GM23338 (cell line): Measurements from ENCODE around the gene RNLS. TPM values are rescaled to one million over a fixed set of nuclear protein-coding genes. Genes with fewer than 3 reads are reported as not detected.

Experiments used
- ATAC-seq: fragments of 200-7000 bp; cut with Tn5 transposase; 3 replicates; pipeline ENCODE4 v1.9.1; 2020
- DNase-seq: peaks from one replicate; pipeline ENCODE4 v3.0.0-alpha.2; 2015; ENCODE audit warnings: low spot score
- H2AFZ ChIP-seq: fragments of 200-600 bp; sonication (generic); 2 replicates; pipeline ENCODE4 v1.8.0; 2016; ENCODE audit warnings: antibody characterized with exemption, mild to moderate bottlenecking, moderate library complexity
- H3F3A ChIP-seq: fragments of 200-600 bp; sonication (generic); replicated peaks from 2 replicates; pipeline ENCODE4 v1.8.0; 2017; ENCODE audit warnings: antibody characterized with exemption, mixed run types, low read depth
- H3K27ac ChIP-seq: fragments of 200-600 bp; sonication (generic); 2 replicates; pipeline ENCODE4 v1.6.1; 2016; ENCODE audit warnings: low read depth
- H3K27me3 ChIP-seq: fragments of 200-600 bp; sonication (generic); 2 replicates; pipeline ENCODE4 v1.8.0; 2016; ENCODE audit warnings: mild to moderate bottlenecking, mixed run types, moderate library complexity; ENCODE audit not compliant: insufficient read depth
- H3K36me3 ChIP-seq: fragments of 200-600 bp; sonication (generic); 2 replicates; pipeline ENCODE4 v1.8.0; 2016; ENCODE audit warnings: mild to moderate bottlenecking; ENCODE audit not compliant: insufficient read depth
- H3K4me1 ChIP-seq: fragments of 200-600 bp; sonication (generic); 2 replicates; pipeline ENCODE4 v1.8.0; 2016; ENCODE audit warnings: mild to moderate bottlenecking, moderate library complexity; ENCODE audit not compliant: insufficient read depth
- H3K4me2 ChIP-seq: fragments of 200-600 bp; sonication (generic); 2 replicates; pipeline ENCODE4 v1.7.1; 2017; ENCODE audit warnings: mixed run types
- H3K4me3 ChIP-seq: fragments of 200-600 bp; sonication (generic); 2 replicates; pipeline ENCODE4 v1.6.1; 2016; ENCODE audit warnings: mixed run types
- H3K79me2 ChIP-seq: fragments of 200-600 bp; sonication (generic); replicated peaks from 2 replicates; pipeline ENCODE4 v1.8.0; 2017; ENCODE audit warnings: mild to moderate bottlenecking; ENCODE audit not compliant: insufficient read depth
- H3K9me2 ChIP-seq: fragments of 200-600 bp; sonication (generic); 2 replicates; pipeline ENCODE4 v1.8.0; 2017; ENCODE audit not compliant: insufficient read depth
- H4K20me1 ChIP-seq: fragments of 200-600 bp; sonication (generic); replicated peaks from 2 replicates; pipeline ENCODE4 v1.8.0; 2017; ENCODE audit warnings: mild to moderate bottlenecking; ENCODE audit not compliant: insufficient read depth
- H3K27ac Mint-ChIP-seq: 2 replicates; pipeline ENCODE4 v1.8.0; 2020; ENCODE audit warnings: inconsistent platforms, mild to moderate bottlenecking, moderate library complexity, mixed read lengths
- H3K27me3 Mint-ChIP-seq: 3 replicates; pipeline ENCODE4 v1.8.0; 2022; ENCODE audit warnings: low read depth, mild to moderate bottlenecking, moderate library complexity, mixed read lengths, inconsistent platforms; ENCODE audit not compliant: insufficient read depth, poor library complexity
- H3K36me3 Mint-ChIP-seq: 3 replicates; pipeline ENCODE4 v1.8.0; 2021; ENCODE audit warnings: low read depth, mild to moderate bottlenecking, inconsistent platforms, moderate library complexity, mixed read lengths
- H3K4me1 Mint-ChIP-seq: 3 replicates; pipeline ENCODE4 v1.8.0; 2020; ENCODE audit warnings: mild to moderate bottlenecking, inconsistent platforms, mixed read lengths
- H3K4me3 Mint-ChIP-seq: 3 replicates; pipeline ENCODE4 v1.8.0; 2021; ENCODE audit warnings: moderate library complexity, mild to moderate bottlenecking, inconsistent platforms, mixed read lengths
- H3K9me3 Mint-ChIP-seq: 3 replicates; pipeline ENCODE4 v1.8.0; 2020; ENCODE audit warnings: moderate library complexity, mild to moderate bottlenecking, inconsistent platforms, mixed read lengths
- CTCF ChIP-seq, 2 experiments: fragments of 200-600 bp in 1 of 2; sonication (generic) in 1 of 2; conservative IDR thresholded peaks; 2 replicates each; pipeline versions ENCODE4 v1.5.1 to v1.6.1; 2016 to 2017; ENCODE audit warnings: antibody characterized with exemption in 2 of 2, low read depth in 2 of 2, mild to moderate bottlenecking in 2 of 2, moderate library complexity in 1 of 2
- EZH2 ChIP-seq: fragments of 200-600 bp; sonication (generic); IDR thresholded peaks from one replicate; pipeline ENCODE4 v1.8.0; 2017; ENCODE audit warnings: antibody characterized with exemption, mild to moderate bottlenecking, low read depth; ENCODE audit not compliant: unreplicated experiment
- EZH2phosphoT487 ChIP-seq: fragments of 200-600 bp; sonication (generic); IDR thresholded peaks from one replicate; pipeline ENCODE4 v1.8.1; 2018; ENCODE audit warnings: antibody characterized with exemption; ENCODE audit not compliant: unreplicated experiment
- JUNB ChIP-seq: IDR thresholded peaks from one replicate; pipeline ENCODE4 v1.6.1; 2016; ENCODE audit warnings: antibody characterized with exemption; ENCODE audit not compliant: unreplicated experiment
- REST ChIP-seq: IDR thresholded peaks from one replicate; pipeline ENCODE4 v1.6.1; 2018; ENCODE audit warnings: antibody characterized with exemption; ENCODE audit not compliant: unreplicated experiment
- ZNF331 ChIP-seq: fragments of 250-450 bp; sonication (Bioruptor Pico); IDR thresholded peaks from 2 replicates; pipeline ENCODE4 v1.5.0; 2020; ENCODE audit warnings: low read depth, mild to moderate bottlenecking, moderate library complexity
- ZNF462 ChIP-seq: fragments of 250-450 bp; sonication (Bioruptor Pico); IDR thresholded peaks from 2 replicates; pipeline ENCODE4 v1.5.0; 2020; ENCODE audit warnings: mild to moderate bottlenecking, moderate library complexity
- polyA plus RNA-seq: library from polyadenylated mRNA; unstranded; fragments of >200 nt; fragmentation: Nextera tagmentation; extraction: Ambion mirVana; gene quantifications from 2 replicates; pipeline ENCODE4 v1.2.1, GENCODE V29; 2016
- total RNA-seq: library from RNA; depleted of rRNA; stranded (reverse); fragments of >200 nt; shearing (Covaris generic); gene quantifications from 2 replicates; pipeline ENCODE4 v1.2.3, GENCODE V29; 2014

The RNLS gene
- total and polyA plus RNA-seq, 2 experiments from 2014 or later = 8.8 to 15.2 TPM

GRCh38 chr10:88399240-88399639 lies 183.9 kb downstream of the RNLS start:
- no peak overlapping the region for H3K4me2 ChIP-seq
- no peak for TF ChIP-seq EZH2phosphoT487
- no peak for TF ChIP-seq ZNF462 (CRISPR knock-in tag)
- TF ChIP-seq CTCF (conservative IDR thresholded peaks at IDR 0.05; ENCODE audit: low read depth in 2 of 2) = no peak
- TF ChIP-seq EZH2 = no peak
- no peak for TF ChIP-seq ZNF331
- TF ChIP-seq JUNB = no peak
- TF ChIP-seq REST = no peak
- no peaks in the 10 kb centered on the region for H3K9me2 ChIP-seq
- H2AFZ ChIP-seq = no peak overlapping the region
- H3K27ac Mint-ChIP-seq = no peak overlapping the region
- H3K4me3 ChIP-seq = no peak overlapping the region
- no peak for ATAC-seq
- no peaks in the 10 kb centered on the region for H3K27me3 Mint-ChIP-seq
- no peaks in the 10 kb centered on the region for H3K4me1 ChIP-seq
- H3K27me3 ChIP-seq = no peaks in the 10 kb centered on the region
- H3K9me3 Mint-ChIP-seq = peaks cover 36% of the 10 kb centered on the region
- no peak for DNase-seq
- peaks cover 15% of the 10 kb centered on the region for H3K36me3 Mint-ChIP-seq
- H3K4me1 Mint-ChIP-seq = no peaks in the 10 kb centered on the region; the same call in 2 of the 3 replicates
- no peaks in the 10 kb centered on the region for H4K20me1 ChIP-seq
- no peak overlapping the region for H3K27ac ChIP-seq
- H3K4me3 Mint-ChIP-seq = no peak overlapping the region
- H3K36me3 ChIP-seq = 0 out of 2 replicates have a peak, but pooled peaks cover 8% of the 10 kb centered on the region
- no peaks in the 10 kb centered on the region for H3K79me2 ChIP-seq
- no peaks in the 10 kb centered on the region for H3F3A ChIP-seq
